ENCODE results near the gene XRCC3. TPM values are rescaled to one million over a fixed set of nuclear protein-coding genes. Genes with fewer than 3 reads are reported as not detected.

XRCC3 gene
- total RNA-seq, 4 donors from 2014 or later = 2.7 to 8.2 (median 4.0) TPM

DNA sequence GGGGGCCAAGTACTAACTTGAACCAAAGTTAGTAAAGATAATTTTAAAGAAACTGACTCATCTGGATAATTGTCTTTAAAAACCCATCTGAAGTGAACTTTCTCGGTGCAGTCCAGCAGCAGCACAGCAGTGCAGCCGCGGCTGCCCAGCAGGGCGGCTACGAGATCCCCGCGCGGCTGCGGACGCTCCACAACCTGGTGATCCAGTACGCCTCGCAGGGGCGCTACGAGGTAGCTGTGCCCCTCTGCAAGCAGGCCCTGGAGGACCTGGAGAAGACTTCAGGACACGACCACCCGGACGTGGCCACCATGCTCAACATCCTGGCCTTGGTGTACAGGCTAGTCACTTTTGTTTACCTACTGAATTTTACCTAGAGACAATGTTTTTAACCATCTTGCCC lies 52.7 kb downstream of the XRCC3 start:
- DNase-seq (ENCODE audit: low spot score) = no peak
- TF ChIP-seq, protein P1, sequence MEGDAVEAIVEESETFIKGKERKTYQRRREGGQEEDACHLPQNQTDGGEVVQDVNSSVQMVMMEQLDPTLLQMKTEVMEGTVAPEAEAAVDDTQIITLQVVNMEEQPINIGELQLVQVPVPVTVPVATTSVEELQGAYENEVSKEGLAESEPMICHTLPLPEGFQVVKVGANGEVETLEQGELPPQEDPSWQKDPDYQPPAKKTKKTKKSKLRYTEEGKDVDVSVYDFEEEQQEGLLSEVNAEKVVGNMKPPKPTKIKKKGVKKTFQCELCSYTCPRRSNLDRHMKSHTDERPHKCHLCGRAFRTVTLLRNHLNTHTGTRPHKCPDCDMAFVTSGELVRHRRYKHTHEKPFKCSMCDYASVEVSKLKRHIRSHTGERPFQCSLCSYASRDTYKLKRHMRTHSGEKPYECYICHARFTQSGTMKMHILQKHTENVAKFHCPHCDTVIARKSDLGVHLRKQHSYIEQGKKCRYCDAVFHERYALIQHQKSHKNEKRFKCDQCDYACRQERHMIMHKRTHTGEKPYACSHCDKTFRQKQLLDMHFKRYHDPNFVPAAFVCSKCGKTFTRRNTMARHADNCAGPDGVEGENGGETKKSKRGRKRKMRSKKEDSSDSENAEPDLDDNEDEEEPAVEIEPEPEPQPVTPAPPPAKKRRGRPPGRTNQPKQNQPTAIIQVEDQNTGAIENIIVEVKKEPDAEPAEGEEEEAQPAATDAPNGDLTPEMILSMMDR (IDR thresholded peaks at IDR 0.05) = no peak

DNA sequence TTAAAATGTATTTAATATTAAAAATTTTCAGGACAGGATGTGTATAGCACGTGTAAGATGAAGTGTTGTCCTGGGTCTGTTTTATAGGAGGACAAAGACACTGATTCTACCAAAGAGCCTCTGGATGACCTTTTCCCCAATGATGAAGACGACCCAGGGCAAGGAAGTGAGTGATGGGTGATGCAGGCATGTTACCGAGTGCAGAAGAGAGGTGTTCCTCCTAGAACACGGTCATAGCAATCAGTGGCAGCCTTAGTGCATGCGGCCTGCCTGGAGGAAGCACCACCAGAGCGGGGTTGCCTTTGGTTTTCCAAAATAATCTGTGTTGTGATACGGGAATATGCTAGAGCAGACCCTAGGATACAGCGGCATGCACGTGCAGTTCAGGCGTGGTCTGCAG lies 53.2 kb downstream of the XRCC3 start:
- no peak for ATAC-seq (ENCODE audit: low FRiP score)
- no peak for DNase-seq (ENCODE audit: low spot score)
- TF ChIP-seq, protein P1 (IDR thresholded peaks at IDR 0.05) = no peak

More for the DNA sequence above, 52.7 kb downstream of the XRCC3 start:
- no peak for ATAC-seq (ENCODE audit: low FRiP score)

DNA sequence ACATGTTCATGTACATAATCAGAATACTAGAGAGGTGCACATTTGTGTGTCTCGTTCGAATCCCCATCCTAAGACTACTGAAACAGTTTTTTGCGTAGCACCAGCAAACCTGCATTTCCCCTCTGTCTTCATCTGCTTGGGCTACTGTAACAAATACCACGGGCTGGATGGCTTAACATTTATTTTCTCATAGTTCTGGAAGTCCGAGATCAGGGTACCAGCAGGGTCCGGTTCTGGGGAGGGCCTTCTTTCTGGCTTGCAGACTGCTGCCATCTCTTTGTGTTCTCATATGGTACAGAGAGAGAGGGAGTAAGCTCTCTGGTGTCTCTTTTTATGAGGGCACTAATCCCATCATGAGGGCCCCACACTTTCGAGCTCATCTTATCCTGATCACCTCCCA lies 55.6 kb downstream of the XRCC3 start:
- TF ChIP-seq, protein P1 (IDR thresholded peaks at IDR 0.05) = no peak
- ATAC-seq (ENCODE audit: low FRiP score) = no peak
- no peak for DNase-seq (ENCODE audit: low spot score)

DNA sequence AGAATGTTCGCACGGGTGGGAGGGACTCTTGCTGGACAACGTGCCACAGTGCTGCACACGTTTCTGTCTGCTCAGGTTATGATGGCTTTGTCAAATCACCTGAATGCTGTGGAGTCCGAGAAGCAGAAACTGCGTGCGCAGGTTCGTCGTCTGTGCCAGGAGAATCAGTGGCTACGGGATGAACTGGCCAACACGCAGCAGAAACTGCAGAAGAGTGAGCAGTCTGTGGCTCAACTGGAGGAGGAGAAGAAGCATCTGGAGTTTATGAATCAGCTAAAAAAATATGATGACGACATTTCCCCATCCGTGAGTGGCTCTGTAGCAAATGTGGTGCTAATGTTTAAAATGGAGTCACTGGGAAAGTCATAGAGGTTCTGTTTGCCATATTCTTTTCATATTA lies 57.8 kb downstream of the XRCC3 start:
- DNase-seq (ENCODE audit: low spot score) (no peak), ATAC-seq (ENCODE audit: low FRiP score) (peak; percentile 30)
- TF ChIP-seq, protein P1 (IDR thresholded peaks at IDR 0.05) = no peak

DNA sequence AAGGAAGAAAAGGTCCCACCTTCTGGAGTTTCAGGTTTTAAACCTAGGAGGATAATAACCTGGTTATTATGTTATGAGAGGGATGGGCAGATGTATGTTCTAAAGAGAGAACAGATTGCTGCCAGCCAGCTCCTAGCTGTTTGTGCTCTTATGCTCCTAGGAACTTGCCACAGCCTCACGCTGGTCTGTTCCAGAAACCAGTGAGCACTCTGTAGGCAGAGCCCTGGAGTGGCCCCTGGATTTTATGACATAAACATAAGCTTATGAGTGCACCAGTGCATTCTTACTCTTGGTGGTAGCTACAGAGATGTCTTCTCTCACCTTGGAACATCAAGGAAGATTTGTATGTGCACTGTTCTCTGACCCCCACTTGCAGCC lies 58.5 kb downstream of the XRCC3 start:
- TF ChIP-seq, protein P1 (IDR thresholded peaks at IDR 0.05) = no peak
- DNase-seq (ENCODE audit: low spot score) = no peak
- ATAC-seq (ENCODE audit: low FRiP score) = no peak

DNA sequence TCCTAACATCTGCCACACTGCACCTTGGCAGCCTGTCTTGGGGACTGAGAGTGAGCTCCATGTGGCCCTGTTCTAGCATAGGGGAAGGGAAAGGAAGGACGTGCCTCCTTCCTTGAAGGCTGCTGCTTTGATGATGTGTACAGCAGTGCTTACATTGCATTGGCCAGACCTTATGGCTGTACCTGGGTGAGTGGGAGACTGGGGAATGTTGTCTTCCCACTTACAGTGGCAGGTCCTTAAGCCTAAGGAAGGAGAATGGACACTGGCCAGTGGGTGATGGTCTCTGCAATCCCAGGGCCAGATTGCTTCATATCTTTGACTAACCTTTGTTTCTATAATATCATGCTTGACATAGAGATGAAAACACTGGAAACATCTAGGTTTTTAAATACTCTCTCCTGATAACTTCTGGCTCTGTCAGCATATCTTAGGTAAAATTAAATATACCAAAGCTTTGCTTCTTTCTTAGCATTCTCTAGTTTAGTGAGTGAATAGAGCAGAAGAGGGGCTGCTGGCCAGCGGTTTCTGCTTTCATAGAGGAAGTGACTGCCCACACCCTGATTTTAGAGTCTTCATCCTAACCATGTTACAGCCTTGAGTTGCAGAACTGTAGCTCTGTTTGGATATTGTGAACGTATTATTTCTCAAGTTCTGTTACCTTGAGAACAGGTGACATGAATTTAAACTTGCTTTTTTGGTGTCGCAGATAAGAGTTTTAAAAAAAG lies 59.1 kb downstream of the XRCC3 start:
- TF ChIP-seq, protein P1 (IDR thresholded peaks at IDR 0.05) = no peak
- ATAC-seq (ENCODE audit: low FRiP score) (peak; percentile 11), DNase-seq (ENCODE audit: low spot score) (no peak)

DNA sequence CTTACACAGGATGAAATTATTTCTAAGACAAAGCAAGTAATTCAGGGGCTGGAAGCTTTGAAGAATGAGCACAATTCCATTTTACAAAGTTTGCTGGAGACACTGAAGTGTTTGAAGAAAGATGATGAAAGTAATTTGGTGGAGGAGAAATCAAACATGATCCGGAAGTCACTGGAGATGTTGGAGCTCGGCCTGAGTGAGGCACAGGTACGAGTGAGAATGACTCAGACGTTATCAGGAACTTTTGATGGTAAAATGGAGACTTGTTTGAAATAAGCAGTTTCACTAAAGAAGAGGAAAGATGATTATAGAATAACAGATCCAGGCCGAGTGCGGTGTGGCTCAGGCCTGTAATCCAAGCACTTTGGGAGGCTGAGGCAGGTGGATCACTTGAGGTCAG lies 60.6 kb downstream of the XRCC3 start:
- DNase-seq (ENCODE audit: low spot score) (no peak), ATAC-seq (ENCODE audit: low FRiP score) (peak; percentile 35)
- TF ChIP-seq, protein P1 (IDR thresholded peaks at IDR 0.05) = no peak

Data from omental fat pad (tissue), 4 donors.